PC-3 (cell line): ENCODE measurements around the gene PZP.

Experiments
- CTCF ChIP-seq: fragments of 300-600 bp; sonication (generic); conservative IDR thresholded peaks from 2 replicates; pipeline ENCODE4 v1.5.1; 2017; ENCODE audit warnings: antibody characterized with exemption, low read depth, mild to moderate bottlenecking, low read length
- EZH2 ChIP-seq: fragments of 300-600 bp; sonication (generic); IDR thresholded peaks from one replicate; pipeline ENCODE4 v1.6.1; 2017; ENCODE audit warnings: antibody characterized with exemption, mild to moderate bottlenecking, low read length; ENCODE audit not compliant: unreplicated experiment

GRCh38 chr12:9143137-9143536, 65.1 kb downstream of the PZP start:
- TF ChIP-seq CTCF (no peak), EZH2 (no peak)
